ENCODE data around the gene SYT8. TPM values are rescaled to one million over a fixed set of nuclear protein-coding genes. Genes with fewer than 3 reads are reported as not detected.

Gene SYT8
- total RNA-seq, 2 experiments from 2014 or later, result not detected

GRCh38 chr11:1791912-1792311, 42.9 kb upstream of the SYT8 start:
- no peaks in the 10 kb centered on the region for H3K27me3 ChIP-seq (ENCODE audit: control insufficient read depth in 1 of 2, insufficient read depth in 2 of 2, low read length in 2 of 2)
- peaks cover 0 to 8% of the 10 kb centered on the region in 2 experiments for H3K9me3 ChIP-seq (ENCODE audit: control insufficient read depth in 1 of 2, insufficient read depth in 1 of 2, low read length in 2 of 2)
- DNase-seq, result no peak
- peaks cover 7% of the 10 kb centered on the region for H3K27me3 Mint-ChIP-seq
- no peak overlapping the region for H3K27ac ChIP-seq (ENCODE audit: low read depth in 1 of 2, low read length in 2 of 2)
- H3K9me3 Mint-ChIP-seq, result no peaks in the 10 kb centered on the region
- no peaks in the 10 kb centered on the region for H3K36me3 Mint-ChIP-seq (ENCODE audit: low read depth)
- H3K4me3 ChIP-seq (ENCODE audit: low read length), result no peak overlapping the region
- intact Hi-C loops (cut with DNase I, micrococcal nuclease), result no loop called here
- H3K4me1 ChIP-seq (ENCODE audit: insufficient read depth, low read length), result no peaks in the 10 kb centered on the region
- POLR2A ChIA-PET, result no interaction called here
- no peak for TF ChIP-seq CTCF (IDR thresholded peaks at IDR 0.05)
- CTCF ChIA-PET, result interaction anchor here (2.0 kb wide), 1 partner anchor 98 kb away, joined by 4 read pairs; no protein-coding TSS in a partner anchor
- no peak overlapping the region for H3K27ac Mint-ChIP-seq
- no peak for ATAC-seq (ENCODE audit: poor library complexity)
- H3K4me3 Mint-ChIP-seq, result no peak overlapping the region
- H3K4me1 Mint-ChIP-seq (ENCODE audit: low read depth), result peaks cover 4% of the 10 kb centered on the region
- no peaks in the 10 kb centered on the region for H3K36me3 ChIP-seq (ENCODE audit: insufficient read depth, low read length)

GRCh38 chr11:1792461-1792860, 42.3 kb upstream of the SYT8 start:
- Histone ChIP-seq H3K27me3 (ENCODE audit: control insufficient read depth in 1 of 2, insufficient read depth in 2 of 2, low read length in 2 of 2) (no peaks in the 10 kb centered on the region), H3K9me3 (ENCODE audit: control insufficient read depth in 1 of 2, insufficient read depth in 1 of 2, low read length in 2 of 2) (peaks cover 0 to 8% of the 10 kb centered on the region in 2 experiments), H3K27ac (ENCODE audit: low read depth in 1 of 2, low read length in 2 of 2) (no peak overlapping the region), H3K4me1 (ENCODE audit: insufficient read depth, low read length) (no peaks in the 10 kb centered on the region), H3K4me3 (ENCODE audit: low read length) (no peak overlapping the region), H3K36me3 (ENCODE audit: insufficient read depth, low read length) (no peaks in the 10 kb centered on the region)
- Mint-ChIP-seq H3K27me3 (peaks cover 8% of the 10 kb centered on the region), H3K4me3 (no peak overlapping the region), H3K27ac (no peak overlapping the region), H3K4me1 (ENCODE audit: low read depth) (peaks cover 4% of the 10 kb centered on the region), H3K36me3 (ENCODE audit: low read depth) (no peaks in the 10 kb centered on the region), H3K9me3 (no peaks in the 10 kb centered on the region)
- CTCF ChIA-PET, result no interaction called here
- no peak for ATAC-seq (ENCODE audit: poor library complexity)
- TF ChIP-seq CTCF (IDR thresholded peaks at IDR 0.05), result no peak
- intact Hi-C loops (cut with DNase I, micrococcal nuclease), result no loop called here
- POLR2A ChIA-PET, result no interaction called here
- DNase-seq, result no peak

GRCh38 chr11:1793081-1793480, 41.7 kb upstream of the SYT8 start:
- ATAC-seq (ENCODE audit: poor library complexity) (no peak), DNase-seq (no peak)
- Histone ChIP-seq H3K36me3 (ENCODE audit: insufficient read depth, low read length) (no peaks in the 10 kb centered on the region), H3K4me1 (ENCODE audit: insufficient read depth, low read length) (no peaks in the 10 kb centered on the region), H3K9me3 (ENCODE audit: control insufficient read depth in 1 of 2, insufficient read depth in 1 of 2, low read length in 2 of 2) (peaks cover 0 to 8% of the 10 kb centered on the region in 2 experiments), H3K4me3 (ENCODE audit: low read length) (no peak overlapping the region), H3K27ac (ENCODE audit: low read depth in 1 of 2, low read length in 2 of 2) (no peak overlapping the region), H3K27me3 (ENCODE audit: control insufficient read depth in 1 of 2, insufficient read depth in 2 of 2, low read length in 2 of 2) (no peaks in the 10 kb centered on the region)
- H3K9me3 Mint-ChIP-seq, result no peaks in the 10 kb centered on the region
- H3K4me3 Mint-ChIP-seq, result no peak overlapping the region
- CTCF ChIA-PET, result no interaction called here
- no peak for TF ChIP-seq CTCF (IDR thresholded peaks at IDR 0.05)
- POLR2A ChIA-PET, result interaction anchor here (0.6 kb wide), 1 partner anchor 38 kb away, joined by 3 read pairs; no protein-coding TSS in a partner anchor
- peaks cover 4% of the 10 kb centered on the region for H3K4me1 Mint-ChIP-seq (ENCODE audit: low read depth)
- H3K27ac Mint-ChIP-seq, result no peak overlapping the region
- H3K36me3 Mint-ChIP-seq (ENCODE audit: low read depth), result no peaks in the 10 kb centered on the region
- intact Hi-C loops (cut with DNase I, micrococcal nuclease), result no loop called here
- H3K27me3 Mint-ChIP-seq, result peaks cover 8% of the 10 kb centered on the region

Measured in CD4-positive, alpha-beta T cell (primary cell).